HepG2 (cell line): Measurements from ENCODE around the gene WDR7.

Experiments
- BHLHE40 ChIP-seq: IDR thresholded peaks from 2 replicates; pipeline ENCODE4 v1.6.1; 2011; ENCODE audit warnings: low read length, improper control_type of control experiment
- CHCHD3 ChIP-seq: sonication (generic); formaldehyde crosslinking; IDR thresholded peaks from 2 replicates; pipeline ENCODE4 v1.8.0; 2022; ENCODE audit warnings: mild to moderate bottlenecking, missing genetic modification reagents, moderate library complexity
- ELF4 ChIP-seq: sonication (generic); formaldehyde crosslinking; IDR thresholded peaks from 2 replicates; pipeline ENCODE4 v1.5.0; 2020; ENCODE audit warnings: missing genetic modification reagents, mild to moderate bottlenecking, moderate library complexity, borderline replicate concordance
- EZH2 ChIP-seq: conservative IDR thresholded peaks from 2 replicates; pipeline ENCODE4 v1.6.1; 2012; ENCODE audit warnings: mild to moderate bottlenecking, low read depth, low read length, moderate library complexity
- FIP1L1 ChIP-seq: fragments of 200-400 bp; formaldehyde crosslinking; IDR thresholded peaks from 2 replicates; pipeline ENCODE4 v1.6.1; 2018; ENCODE audit warnings: low read depth, mild to moderate bottlenecking, low read length, moderate library complexity, borderline replicate concordance; ENCODE audit not compliant: insufficient read depth
- HOXD1 ChIP-seq: sonication (generic); formaldehyde crosslinking; IDR thresholded peaks from 2 replicates; pipeline ENCODE4 v1.5.0; 2020; ENCODE audit warnings: missing genetic modification reagents
- JUNB ChIP-seq: sonication (generic); formaldehyde crosslinking; IDR thresholded peaks from 2 replicates; pipeline ENCODE4 v1.8.0; 2022; ENCODE audit warnings: missing genetic modification reagents, mild to moderate bottlenecking, borderline replicate concordance
- NFYB ChIP-seq: sonication (generic); formaldehyde crosslinking; IDR thresholded peaks from 2 replicates; pipeline ENCODE4 v1.4.0; 2020; ENCODE audit warnings: missing genetic modification reagents
- SMAD9 ChIP-seq: sonication (generic); formaldehyde crosslinking; IDR thresholded peaks from 2 replicates; pipeline ENCODE4 v1.5.1; 2020; ENCODE audit warnings: mild to moderate bottlenecking, missing genetic modification reagents
- ZGPAT ChIP-seq: IDR thresholded peaks from 2 replicates; pipeline ENCODE4 v1.6.1; 2016; ENCODE audit warnings: mild to moderate bottlenecking
- TF ChIP-seq, protein P1 (sequence below): sonication (generic); formaldehyde crosslinking; IDR thresholded peaks from 2 replicates; pipeline ENCODE4 v1.5.0; 2020; ENCODE audit warnings: mild to moderate bottlenecking, missing genetic modification reagents, moderate library complexity
- TF ChIP-seq, protein P2 (sequence below), 2 experiments: fragments of 450-650 bp in 1 of 2; sonication (generic) in 1 of 2; formaldehyde crosslinking in 1 of 2; IDR thresholded peaks; 2 replicates each; pipeline versions ENCODE4 v1.6.1 to v1.8.0; 2016 to 2022; ENCODE audit warnings: antibody characterized with exemption in 1 of 2, mild to moderate bottlenecking in 1 of 2, missing genetic modification reagents in 1 of 2

DNA sequence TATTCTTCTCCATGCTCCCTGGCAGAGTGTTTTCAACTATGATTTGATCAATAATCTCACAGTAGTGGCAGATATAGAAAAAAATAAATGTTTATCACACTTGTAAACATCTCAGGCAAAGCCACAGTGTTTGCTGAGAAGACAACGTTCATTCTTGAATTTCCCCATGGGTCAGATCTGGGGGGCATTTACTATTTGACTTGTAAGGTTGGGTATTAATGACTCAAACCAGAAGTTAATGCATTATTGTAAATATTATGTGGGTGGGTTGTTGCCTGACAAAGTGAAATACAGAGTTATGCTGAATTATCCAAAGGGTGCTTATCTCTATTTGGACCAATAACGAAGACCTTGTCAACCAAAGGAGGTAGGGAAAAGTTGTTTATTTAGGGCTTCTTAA is 346.0 kb downstream of the WDR7 start:
- TF ChIP-seq EZH2 (no peak), NFYB (CRISPR knock-in tag) (no peak), ZGPAT (CRISPR knock-in tag) (no peak), BHLHE40 (no peak), SMAD9 (CRISPR knock-in tag) (no peak), FIP1L1 (no peak), CHCHD3 (CRISPR knock-in tag) (no peak), ELF4 (CRISPR knock-in tag) (no peak), HOXD1 (CRISPR knock-in tag) (no peak), JUNB (CRISPR knock-in tag) (no peak)
- TF ChIP-seq, protein P1, sequence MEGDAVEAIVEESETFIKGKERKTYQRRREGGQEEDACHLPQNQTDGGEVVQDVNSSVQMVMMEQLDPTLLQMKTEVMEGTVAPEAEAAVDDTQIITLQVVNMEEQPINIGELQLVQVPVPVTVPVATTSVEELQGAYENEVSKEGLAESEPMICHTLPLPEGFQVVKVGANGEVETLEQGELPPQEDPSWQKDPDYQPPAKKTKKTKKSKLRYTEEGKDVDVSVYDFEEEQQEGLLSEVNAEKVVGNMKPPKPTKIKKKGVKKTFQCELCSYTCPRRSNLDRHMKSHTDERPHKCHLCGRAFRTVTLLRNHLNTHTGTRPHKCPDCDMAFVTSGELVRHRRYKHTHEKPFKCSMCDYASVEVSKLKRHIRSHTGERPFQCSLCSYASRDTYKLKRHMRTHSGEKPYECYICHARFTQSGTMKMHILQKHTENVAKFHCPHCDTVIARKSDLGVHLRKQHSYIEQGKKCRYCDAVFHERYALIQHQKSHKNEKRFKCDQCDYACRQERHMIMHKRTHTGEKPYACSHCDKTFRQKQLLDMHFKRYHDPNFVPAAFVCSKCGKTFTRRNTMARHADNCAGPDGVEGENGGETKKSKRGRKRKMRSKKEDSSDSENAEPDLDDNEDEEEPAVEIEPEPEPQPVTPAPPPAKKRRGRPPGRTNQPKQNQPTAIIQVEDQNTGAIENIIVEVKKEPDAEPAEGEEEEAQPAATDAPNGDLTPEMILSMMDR = no peak
- TF ChIP-seq, protein P2, sequence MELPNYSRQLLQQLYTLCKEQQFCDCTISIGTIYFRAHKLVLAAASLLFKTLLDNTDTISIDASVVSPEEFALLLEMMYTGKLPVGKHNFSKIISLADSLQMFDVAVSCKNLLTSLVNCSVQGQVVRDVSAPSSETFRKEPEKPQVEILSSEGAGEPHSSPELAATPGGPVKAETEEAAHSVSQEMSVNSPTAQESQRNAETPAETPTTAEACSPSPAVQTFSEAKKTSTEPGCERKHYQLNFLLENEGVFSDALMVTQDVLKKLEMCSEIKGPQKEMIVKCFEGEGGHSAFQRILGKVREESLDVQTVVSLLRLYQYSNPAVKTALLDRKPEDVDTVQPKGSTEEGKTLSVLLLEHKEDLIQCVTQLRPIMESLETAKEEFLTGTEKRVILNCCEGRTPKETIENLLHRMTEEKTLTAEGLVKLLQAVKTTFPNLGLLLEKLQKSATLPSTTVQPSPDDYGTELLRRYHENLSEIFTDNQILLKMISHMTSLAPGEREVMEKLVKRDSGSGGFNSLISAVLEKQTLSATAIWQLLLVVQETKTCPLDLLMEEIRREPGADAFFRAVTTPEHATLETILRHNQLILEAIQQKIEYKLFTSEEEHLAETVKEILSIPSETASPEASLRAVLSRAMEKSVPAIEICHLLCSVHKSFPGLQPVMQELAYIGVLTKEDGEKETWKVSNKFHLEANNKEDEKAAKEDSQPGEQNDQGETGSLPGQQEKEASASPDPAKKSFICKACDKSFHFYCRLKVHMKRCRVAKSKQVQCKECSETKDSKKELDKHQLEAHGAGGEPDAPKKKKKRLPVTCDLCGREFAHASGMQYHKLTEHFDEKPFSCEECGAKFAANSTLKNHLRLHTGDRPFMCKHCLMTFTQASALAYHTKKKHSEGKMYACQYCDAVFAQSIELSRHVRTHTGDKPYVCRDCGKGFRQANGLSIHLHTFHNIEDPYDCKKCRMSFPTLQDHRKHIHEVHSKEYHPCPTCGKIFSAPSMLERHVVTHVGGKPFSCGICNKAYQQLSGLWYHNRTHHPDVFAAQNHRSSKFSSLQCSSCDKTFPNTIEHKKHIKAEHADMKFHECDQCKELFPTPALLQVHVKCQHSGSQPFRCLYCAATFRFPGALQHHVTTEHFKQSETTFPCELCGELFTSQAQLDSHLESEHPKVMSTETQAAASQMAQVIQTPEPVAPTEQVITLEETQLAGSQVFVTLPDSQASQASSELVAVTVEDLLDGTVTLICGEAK (IDR thresholded peaks at IDR 0.05) = no peak
- TF ChIP-seq, protein P2 (CRISPR knock-in tag; IDR thresholded peaks at IDR 0.05) = no peak
